GM21447 (cell line): Measurements from ENCODE around the gene VMAC.
"Not testable (repeated sequence)": the region's sequence is repeated elsewhere in the genome, so short reads cannot be mapped to it uniquely, and the experiment has no call there.

ENCODE experiments used
- ATAC-seq: cut with Tn5 transposase; IDR thresholded peaks from one replicate; pipeline ENCODE4 v1.9.1; 2021; ENCODE audit not compliant: unreplicated experiment

The VMAC gene

DNA sequence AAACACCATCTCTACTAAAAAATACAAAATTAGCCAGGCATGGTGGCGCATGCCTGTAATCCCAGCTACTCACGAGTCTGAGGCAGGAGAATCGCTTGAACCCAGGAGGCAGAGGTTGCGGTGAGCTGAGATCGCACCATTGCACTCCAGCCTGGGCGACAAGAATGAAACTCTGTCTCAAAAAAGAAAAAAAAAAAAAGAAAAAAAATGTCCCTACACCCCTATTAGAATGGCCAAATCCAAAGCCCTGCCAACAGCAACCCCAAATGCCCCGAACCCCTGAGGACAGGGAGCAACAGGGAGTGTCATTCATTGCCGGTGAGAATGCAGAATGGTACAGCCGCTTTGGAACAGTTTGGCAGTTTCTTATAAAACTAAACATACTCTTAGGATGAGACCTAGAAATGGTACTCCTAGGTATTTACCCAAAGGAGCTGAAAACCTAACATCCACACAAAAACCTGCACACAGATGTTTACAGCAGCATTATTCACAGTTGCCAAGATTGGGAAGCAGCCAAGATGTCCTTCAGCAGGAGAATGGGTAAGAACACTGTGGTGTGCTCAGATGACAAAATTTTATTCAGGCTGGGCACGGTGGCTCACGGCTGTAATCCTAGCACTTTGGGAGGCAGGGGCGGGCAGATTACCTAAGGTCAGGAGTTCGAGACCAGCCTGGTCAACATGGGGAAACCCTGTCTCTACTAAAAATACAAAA is 21.4 kb upstream of the VMAC start:
- ATAC-seq, result not testable (repeated sequence)

DNA sequence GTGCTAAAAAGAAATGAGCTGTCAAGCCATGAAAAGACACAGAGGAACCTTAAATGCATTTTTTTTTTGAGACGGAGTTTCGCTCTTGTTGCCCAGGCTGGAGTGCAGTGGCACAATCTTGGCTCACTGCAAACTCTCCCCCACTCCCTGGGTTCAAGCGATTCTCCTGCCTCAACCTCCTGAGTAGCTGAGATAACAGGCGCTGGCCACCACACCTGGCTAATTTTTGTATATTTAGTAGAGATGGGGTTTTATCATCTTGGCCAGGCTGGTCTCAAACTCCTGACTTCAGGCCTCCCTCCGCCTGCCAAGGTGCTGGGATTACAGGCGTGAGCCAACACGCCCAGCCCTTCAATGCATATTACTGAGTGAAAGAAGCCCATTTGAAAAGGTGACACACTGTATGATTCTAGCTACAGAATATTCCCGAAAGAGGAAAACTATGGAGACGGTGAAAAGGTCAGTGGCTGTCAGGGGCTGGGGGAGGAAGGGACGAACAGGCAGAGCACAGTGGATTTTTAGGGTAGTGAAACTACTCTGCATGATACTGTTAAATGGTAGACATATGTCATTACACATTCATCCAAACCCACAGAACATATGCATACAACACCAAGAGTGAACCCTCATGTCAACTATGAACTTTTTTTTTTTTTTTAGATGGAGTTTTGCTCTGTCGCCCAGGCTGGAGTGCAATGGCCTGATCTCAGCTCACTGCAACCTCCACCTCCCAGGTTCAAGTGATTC is 20.4 kb upstream of the VMAC start:
- not testable (repeated sequence) for ATAC-seq

DNA sequence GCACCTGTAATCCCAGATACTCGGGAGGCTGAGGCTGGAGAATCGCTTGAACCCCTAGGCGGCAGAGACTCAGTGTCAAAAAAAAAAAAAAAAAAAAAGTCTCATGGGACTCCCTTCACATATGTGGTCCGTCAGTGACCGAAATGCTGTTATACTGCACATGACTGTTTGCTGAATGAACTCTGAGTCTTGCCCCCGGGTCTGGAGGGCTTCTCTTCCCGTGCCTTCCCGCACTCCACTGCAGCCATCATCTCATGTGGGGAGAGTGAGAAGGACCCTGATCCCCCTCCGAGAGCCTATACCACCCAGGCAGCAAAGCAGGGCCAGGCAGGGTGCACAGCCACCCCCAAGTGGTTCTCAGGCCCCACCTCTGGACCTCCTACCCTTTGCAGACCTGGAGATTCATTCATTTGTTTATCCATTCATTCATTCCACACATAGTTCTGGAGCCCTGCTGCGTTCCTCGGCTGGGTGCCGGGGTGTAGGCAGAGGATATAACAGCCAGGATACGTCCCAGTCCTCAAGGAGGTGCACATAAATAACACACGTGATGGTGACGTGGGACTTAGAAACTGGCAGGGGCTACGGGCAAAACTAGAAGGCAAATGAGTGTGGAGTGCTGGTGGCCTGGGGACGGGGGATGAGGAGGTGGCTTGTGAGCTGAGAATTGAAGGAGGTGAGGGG is 15.2 kb upstream of the VMAC start:
- ATAC-seq, result no peak

DNA sequence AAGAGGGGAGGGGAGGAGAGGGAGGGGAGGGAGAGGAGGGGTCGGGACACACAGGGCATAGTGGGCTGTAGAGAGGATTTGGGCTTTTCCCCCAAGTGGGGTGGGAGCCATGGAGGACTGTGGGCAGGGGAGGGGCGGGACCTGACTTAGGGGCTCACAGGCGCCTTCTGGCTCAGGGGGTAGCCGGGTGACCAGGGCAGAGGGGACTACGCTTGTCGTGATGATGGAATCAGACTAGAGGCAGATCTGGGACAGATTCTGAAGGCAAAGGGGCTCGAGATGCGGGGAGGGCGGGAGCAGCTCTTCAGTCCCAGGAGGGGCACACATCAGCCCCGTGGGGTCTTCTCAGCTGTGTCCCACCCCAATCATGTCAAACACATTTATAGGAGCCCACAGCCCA is 14.6 kb upstream of the VMAC start:
- ATAC-seq, result no peak

DNA sequence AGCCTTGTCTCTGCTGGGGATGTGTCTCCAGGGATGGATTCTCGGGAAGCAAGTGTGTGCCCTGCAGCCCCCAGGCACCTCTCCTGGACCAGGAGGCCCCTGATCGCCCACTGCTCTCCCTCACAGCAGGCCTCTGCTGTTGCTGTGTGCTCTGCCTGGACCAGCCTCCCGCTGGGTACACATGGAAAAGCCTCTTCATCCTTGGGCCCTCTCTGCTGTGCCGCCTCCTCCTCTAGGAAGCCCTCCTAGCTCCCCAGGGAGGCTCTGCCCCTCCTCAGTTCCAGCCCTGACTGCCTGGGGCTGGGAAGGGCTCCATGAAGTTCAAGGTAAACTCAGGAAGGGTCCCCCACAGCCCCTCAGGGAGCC is 13.1 kb upstream of the VMAC start:
- ATAC-seq, result no peak

DNA sequence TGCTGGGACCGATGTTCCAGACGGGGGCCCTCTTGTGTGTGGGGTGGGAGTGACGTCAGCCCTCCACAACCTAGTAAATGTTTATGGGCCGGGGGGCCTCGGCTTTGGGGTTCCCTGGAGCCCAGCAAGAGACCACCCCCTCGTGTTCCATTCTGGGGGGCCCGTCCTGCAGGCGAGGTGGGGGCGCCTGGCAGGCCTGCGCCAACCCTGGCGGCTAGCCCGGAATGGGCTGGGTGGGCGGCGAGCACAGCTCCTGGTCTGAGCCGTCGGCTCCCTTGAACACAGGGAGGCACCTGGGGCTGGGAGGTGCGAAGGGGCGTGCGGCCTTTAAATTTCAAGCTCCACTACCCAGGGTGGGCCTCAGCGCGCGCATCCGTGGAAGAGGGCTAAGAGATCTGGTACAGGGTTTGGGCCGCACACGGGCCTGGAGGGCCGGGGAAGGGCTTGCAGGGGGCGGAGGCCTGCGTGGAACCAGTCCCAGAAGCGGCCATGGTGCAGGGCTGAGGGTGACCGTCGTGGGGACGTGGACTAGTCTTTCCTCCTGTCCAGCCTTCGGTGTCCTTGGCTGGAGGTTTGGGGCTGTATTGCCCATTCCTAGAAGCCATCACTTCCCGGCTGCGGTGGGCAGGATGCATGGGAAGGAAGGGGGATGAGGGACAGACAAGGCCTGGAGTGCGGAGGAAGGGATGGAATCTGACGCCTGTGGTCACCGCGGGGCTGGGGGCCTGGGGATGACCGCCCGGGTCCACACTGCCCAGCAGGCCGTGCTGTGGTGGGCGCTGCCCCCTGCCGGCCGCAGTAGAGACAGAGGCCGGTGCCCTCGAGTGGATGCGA is 12.5 kb upstream of the VMAC start:
- ATAC-seq, result no peak

DNA sequence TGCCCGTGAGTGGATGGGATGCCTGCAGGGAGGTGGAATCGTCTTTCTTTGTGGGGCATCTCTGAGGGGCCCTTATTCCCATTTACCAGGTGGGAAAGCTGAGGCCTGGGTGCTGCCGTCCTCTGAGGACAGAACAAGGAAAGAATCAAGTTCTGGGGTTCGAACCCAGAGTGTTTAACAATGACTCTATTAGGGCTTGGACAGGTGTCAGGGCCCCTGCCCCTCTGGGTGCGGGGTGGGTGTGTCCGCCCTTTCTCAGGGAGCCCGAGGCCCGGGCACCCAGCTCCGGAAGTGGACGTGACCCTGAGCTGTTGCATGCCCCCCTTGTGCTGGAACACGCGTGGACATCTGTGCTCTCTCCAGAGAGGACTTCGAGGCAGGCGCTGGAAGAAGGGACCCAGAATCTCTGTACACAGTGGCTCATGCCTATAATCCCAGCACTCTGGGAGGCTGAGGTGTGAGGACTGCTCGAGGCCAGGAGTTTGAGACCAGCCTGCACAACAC is 11.8 kb upstream of the VMAC start:
- no peak for ATAC-seq

DNA sequence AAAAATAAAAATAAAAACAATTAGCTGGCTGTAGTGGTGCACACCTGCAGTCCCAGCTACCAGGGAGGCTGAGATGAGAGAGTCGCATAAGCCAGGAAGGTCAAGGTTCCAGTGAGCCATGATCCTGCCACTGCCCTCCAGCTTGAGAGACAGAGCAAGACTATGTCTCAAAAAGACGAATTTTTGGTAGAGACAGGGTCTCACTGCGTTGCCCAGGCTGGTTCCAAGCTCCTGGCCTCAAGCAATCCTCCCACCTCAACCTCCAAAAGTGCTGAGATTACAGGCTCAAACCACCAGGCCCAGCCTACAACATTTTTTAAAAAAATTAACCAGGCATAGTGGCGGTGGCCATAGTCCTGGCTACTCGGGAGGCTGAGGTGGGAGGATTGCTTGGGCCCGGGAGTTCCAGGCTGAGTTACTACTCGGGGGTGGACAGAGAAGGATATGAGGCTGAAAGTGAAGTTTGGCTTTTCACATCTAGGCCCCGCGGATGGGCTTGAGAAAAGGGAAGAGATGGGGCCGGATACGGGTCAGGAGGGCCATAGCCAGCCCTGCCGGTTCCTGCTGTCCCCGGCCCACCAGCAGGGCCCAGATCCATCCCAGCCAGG is 11.3 kb upstream of the VMAC start:
- no peak for ATAC-seq

DNA sequence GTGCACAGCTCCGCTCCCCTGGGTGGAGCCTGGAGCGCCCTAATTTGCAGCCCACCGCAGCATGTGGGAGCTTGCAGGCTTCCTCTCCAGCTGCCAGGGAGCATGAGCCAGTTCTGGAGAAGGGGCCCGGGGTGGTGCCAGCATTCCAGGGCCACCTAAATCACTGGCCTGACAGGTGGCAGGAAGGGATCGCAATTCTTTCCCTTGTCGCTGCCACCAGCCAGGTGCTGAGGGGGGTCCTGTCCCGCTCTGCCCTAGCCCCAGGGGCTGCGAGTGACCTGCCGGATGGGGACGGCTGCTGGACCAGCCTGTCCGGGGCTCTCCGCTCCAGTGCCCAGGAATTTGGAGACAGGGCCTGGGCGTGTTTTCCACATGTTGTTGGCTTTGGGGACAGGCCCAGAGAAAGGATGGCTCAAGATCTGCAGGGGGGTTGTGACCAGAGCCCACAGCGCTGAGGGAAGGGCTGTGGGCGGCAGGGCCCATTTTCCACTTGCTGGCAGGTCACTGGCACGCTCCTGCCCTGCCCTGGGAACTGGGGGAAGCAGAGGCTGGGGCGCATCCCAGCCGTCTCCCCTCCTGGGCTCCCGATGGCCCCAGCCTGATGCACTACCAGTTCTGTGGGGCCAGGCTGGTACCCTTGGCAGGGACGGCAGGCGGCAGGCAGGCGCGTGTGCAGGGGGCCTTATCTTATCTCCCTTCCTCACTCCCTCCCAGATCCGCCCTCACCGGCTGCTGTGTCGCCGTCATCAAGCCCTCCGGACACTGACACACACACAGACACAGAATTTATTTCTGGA is 10.6 kb upstream of the VMAC start:
- no peak for ATAC-seq

DNA sequence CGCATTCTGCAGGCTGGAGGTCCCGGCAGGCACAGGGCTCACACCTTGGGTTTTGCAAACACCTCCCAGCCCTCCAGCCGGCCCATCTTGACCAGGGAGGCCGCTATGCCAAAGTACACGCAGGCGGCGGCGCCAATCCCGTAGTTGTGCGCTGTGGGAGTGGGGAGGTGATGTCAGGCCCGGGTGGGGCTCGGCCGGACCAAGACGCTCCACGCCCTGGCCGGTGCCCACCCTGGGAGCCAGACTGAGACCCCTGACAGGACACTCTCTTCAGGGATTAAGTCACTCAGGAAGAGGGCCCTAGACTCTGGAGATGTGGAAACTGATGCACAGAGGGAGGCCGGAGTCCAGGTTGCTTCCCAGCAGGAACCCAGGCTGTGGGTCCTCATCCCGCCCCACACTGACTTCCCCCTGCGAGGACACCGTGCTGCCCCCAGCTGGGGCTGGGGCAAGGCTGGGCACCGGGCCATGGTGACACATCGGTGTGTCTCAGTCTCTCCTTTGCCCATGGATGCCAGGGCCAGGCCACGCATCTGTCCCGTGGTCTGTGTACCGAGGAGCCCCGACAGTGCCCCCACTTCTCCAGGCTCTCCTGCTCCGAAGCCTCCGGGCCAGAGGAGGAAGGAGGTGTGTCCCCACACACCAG is 9.8 kb upstream of the VMAC start:
- no peak for ATAC-seq

DNA sequence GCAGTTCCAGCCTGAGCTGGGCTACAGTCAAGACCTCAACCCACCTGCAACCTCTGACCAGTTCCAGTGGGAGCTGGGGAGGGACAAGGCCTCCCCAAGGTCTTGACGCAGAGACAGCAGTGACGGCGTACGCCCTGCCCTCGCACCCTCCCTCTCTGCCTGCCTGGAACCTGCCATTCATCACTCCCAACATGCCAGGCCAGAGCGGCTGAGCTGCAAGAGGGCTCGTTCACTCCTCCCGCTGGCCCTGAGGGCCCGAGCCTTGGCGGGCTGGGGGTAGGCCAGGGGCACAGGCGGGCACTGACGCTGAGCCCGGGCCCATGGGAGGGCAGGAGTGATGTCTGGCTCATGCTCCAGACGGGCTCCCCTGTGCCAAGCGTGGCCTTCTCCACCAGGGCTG is 9.3 kb upstream of the VMAC start:
- ATAC-seq, result no peak

DNA sequence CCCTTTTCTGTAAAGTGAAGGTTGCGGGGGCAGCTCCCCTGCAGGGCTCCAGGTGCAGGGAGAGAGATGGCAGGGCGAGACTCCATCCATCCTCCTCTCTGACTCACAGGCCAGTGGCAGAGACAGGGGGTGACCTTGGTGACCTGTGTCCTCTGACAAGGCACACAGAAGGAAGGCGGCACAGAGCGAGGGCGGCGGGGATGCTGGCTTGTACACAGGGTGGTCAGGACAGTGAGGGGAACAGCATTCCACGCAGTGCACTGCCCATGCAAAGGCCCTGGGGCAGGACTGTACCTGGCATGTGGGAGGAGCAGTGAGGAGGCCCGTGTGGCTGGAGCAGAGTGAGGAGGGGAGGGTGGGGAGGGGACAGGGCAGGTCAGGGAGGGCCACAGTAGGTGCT is 8.8 kb upstream of the VMAC start:
- no peak for ATAC-seq

DNA sequence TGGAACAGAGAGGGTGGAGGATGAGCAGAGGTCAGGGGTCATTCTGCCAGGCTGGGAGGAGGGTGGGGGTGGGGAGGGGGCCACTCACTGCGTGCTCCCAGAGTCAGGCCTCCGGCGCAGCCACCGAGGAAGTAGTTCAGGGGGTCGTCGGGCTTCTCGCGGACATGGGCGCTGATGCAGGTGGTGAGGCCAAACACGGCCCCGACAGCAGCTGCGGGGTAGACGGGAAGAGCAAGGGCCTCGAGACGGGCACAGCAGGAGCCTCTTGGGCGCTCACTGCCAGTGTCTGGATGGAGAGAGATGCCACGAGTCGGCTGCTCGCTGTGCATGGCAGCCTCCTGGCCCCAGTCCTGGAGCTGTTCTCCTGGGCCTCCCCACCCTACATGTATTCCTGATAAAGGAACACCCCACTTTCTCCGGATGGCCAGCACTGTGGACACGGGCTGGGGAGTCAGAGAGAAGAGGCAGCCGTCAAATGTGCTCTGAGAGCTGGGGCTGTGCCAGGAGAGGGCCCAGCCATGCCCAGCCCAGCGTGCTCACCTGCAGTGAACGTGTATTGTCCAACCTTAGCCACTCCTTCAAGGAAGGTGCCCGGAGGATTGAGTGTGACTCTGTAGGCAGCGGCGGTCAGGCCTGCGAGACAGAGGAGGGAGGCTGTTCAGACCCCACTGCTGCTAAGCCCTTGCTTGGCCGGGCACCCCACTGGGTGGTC is 8.2 kb upstream of the VMAC start:
- no peak for ATAC-seq

DNA sequence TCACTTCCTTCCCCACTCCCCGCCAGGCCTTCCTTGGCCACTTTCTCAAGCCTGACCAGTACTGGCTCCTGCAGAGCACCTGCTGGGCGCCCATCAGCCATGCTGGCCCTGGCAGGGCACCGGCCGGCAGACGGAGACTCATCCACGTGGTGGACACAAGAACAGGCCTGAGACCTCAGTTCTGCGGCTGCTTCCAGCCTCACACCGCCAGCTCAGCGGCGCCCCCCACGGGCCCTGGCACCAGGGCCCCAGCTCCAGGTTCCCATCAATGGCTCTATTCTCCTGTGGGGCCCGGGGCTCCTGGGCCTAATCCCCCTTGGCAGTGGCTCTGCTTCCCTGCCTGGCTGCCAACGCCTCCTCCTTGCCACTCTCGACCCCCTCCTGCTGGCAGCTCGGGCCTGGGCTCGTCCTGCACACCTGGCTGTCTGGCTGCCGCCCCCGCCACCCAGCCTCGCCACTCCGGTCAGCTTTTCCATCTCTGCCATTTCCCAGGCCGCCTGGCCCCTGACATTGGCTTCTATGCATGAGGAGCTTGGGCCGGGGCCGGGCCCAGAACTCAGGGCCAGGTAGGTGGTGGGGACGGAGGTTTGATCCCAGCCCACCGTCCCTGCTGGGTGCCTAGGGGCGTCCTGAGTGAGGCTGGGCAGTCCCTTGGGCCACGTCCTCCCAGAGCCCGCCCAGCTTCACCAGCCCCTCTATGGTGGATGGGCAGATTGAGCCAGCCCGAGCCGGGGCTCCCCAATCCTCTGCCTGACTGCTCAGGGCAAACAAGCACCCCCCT is 7.3 kb upstream of the VMAC start:
- ATAC-seq, result no peak

DNA sequence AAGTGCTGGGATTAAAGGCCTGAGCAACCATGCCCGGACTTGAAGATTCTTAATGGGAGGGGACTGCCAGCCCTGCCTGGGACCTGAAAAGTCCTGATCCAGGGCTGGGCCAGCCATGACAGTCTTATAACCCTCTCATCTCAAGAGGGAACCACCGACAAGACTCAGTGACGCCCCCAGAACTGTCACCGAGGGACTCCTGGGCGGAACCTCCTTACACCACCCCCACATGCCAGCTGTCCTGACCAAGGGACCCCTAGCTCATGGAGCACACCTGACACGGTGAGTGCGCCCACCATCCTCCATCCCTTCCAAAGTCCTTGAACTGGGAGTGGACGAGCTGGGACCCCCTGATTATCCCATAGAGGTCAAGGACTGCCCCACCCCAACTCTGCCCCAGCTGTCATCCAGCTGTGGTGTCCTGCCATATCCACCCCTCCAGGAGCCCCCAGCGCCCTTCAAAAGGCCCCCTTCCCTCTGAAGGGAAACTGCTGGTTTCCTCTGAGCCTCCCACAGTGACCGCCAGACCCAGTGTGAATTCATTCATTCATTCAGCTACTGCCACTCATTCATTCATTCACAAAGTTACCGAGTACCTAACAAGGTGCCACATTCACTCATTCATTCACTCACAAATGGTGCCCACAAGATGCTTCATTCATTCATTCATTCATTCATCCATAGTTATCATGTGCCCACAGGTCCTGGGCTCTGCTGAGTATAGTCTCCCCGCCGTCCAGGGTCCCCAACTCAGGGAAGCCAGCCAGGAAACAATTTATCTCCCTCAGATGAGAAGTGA is 4.7 kb upstream of the VMAC start:
- no peak for ATAC-seq

DNA sequence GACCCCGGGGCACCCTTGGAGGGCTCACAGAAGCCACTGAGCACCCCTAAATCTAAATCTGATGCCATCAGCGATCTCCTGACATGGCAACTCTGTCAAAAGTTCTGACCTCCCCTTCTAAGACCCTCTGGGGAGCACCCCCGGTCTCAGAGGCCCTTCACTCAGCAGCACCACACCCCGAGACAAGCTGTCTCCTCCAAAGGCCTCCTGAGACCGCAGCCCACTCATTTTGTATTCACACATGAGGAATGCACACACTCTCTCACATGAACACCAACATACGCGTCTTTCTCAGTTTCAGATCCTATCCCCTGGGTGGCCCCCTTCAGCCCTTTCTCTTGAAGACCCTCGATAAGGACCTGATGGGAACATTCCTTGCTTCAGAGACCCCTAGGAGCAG is 3.7 kb upstream of the VMAC start:
- no peak for ATAC-seq

DNA sequence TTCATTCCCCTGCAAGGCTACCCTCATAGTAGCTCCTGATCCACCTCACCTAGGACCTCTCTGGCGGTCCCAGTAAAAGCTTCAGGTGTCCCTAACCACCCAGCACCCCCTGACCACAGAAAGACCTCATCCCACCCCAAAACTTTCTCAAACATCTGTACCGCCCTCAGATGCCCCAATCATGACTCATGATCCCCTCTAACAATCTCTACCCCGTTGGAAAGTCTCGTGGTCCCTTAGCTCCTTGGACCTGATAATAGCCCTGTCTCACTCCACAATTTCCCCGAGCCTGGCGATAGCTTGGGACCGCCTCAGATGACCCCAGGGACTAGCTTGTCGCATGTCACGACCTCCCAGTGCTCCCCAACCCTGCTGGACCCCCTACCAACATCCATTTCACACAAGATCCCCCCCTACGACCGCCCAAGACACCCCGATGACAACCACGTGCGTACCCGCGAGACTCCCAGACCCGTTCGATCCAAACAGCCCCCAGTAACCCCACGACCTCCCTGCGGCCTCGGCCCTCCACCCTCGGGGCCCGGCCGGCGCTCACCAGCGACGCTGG is 1.5 kb upstream of the VMAC start:
- no peak for ATAC-seq
